ENCODE measurements around the gene SPART.

Gene SPART

DNA sequence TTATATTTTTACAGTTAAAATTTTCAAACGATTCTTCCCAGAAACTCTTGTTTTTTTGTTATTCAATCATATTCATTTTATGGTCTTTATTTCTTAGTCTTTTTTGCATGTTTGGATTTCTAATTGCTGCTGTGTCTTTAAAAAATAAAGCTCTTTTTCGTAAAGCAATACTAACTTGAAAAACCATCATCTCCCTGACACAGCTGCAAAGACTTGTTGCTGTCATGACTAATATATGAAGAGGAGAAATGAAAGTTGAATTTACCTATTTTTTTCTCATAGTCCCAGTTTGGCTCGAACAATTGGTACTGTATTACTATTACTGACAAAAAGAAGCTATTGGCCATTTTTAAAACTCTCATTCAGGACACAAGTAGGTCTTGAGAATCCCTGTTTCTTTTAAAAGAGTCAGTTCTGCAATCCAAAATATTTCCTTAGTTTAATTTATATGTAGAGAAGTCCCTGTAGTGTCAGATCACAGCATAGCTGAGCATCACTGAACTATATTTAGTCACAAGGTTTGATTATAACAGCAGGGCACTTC lies 12.1 kb upstream of the SPART start:
- Histone ChIP-seq H3K9me2 (replicated peaks; ENCODE audit: low read depth, low read length) (no peaks in the 10 kb centered on the region), H3K4me3 (ENCODE audit: low read length, poor library complexity, severe bottlenecking) (no peak overlapping the region), H3K4me1 (ENCODE audit: insufficient read depth, low read length, poor library complexity, severe bottlenecking) (no peaks in the 10 kb centered on the region), H3K9me3 (ENCODE audit: insufficient read depth, low read depth, low read length) (no peaks in the 10 kb centered on the region), H3K36me3 (ENCODE audit: insufficient read depth, low read length) (no peaks in the 10 kb centered on the region), H3K27me3 (ENCODE audit: insufficient read depth, low read length, poor library complexity, severe bottlenecking) (no peaks in the 10 kb centered on the region), H3K79me2 (ENCODE audit: insufficient read depth, low read length) (no peaks in the 10 kb centered on the region), H3K9ac (ENCODE audit: low read depth, low read length, poor library complexity, severe bottlenecking) (no peak overlapping the region), H4K20me1 (ENCODE audit: insufficient read depth, low read length, poor library complexity, severe bottlenecking) (no peaks in the 10 kb centered on the region), H3K4me2 (ENCODE audit: low read depth, low read length, poor library complexity, severe bottlenecking) (no peak overlapping the region), H3F3A (ENCODE audit: low read depth) (no peaks in the 10 kb centered on the region), H2AFZ (ENCODE audit: low read length) (no peak overlapping the region)
- TF ChIP-seq, protein P1, sequence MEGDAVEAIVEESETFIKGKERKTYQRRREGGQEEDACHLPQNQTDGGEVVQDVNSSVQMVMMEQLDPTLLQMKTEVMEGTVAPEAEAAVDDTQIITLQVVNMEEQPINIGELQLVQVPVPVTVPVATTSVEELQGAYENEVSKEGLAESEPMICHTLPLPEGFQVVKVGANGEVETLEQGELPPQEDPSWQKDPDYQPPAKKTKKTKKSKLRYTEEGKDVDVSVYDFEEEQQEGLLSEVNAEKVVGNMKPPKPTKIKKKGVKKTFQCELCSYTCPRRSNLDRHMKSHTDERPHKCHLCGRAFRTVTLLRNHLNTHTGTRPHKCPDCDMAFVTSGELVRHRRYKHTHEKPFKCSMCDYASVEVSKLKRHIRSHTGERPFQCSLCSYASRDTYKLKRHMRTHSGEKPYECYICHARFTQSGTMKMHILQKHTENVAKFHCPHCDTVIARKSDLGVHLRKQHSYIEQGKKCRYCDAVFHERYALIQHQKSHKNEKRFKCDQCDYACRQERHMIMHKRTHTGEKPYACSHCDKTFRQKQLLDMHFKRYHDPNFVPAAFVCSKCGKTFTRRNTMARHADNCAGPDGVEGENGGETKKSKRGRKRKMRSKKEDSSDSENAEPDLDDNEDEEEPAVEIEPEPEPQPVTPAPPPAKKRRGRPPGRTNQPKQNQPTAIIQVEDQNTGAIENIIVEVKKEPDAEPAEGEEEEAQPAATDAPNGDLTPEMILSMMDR (conservative IDR thresholded peaks at IDR 0.05; ENCODE audit: low read length): no peak
- TF ChIP-seq EZH2phosphoT487 (IDR thresholded peaks at IDR 0.05; ENCODE audit: borderline replicate concordance): no peak

DNA sequence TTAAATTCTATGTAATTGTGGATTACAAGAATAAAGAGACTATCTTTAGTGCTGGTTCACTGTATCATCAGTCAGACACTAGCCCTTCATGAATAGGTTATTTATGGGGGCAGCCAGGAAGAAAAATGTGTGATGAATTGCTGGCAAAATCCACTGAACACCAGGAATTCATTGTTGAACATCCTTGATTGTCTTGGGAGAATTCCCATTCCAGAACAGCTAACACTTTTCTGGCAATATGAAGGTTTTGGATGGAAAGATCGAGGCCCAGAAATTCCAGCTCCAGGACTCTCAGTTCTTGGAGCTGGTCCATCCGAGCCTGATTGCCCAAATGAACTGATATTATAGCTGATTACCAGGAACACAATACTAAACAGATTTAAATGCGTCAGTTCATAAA lies 11.5 kb upstream of the SPART start:
- no peaks in the 10 kb centered on the region for H4K20me1 ChIP-seq (ENCODE audit: insufficient read depth, low read length, poor library complexity, severe bottlenecking)
- TF ChIP-seq, protein P1 (conservative IDR thresholded peaks at IDR 0.05; ENCODE audit: low read length): no peak
- no peak for TF ChIP-seq EZH2phosphoT487 (IDR thresholded peaks at IDR 0.05; ENCODE audit: borderline replicate concordance)
- no peaks in the 10 kb centered on the region for H3K27me3 ChIP-seq (ENCODE audit: insufficient read depth, low read length, poor library complexity, severe bottlenecking)
- no peak overlapping the region for H3K4me2 ChIP-seq (ENCODE audit: low read depth, low read length, poor library complexity, severe bottlenecking)
- H3K9ac ChIP-seq (ENCODE audit: low read depth, low read length, poor library complexity, severe bottlenecking): no peak overlapping the region
- no peak overlapping the region for H2AFZ ChIP-seq (ENCODE audit: low read length)
- no peaks in the 10 kb centered on the region for H3K9me3 ChIP-seq (ENCODE audit: insufficient read depth, low read depth, low read length)
- no peaks in the 10 kb centered on the region for H3K9me2 ChIP-seq (replicated peaks; ENCODE audit: low read depth, low read length)
- no peaks in the 10 kb centered on the region for H3F3A ChIP-seq (ENCODE audit: low read depth)
- no peaks in the 10 kb centered on the region for H3K36me3 ChIP-seq (ENCODE audit: insufficient read depth, low read length)
- no peaks in the 10 kb centered on the region for H3K4me1 ChIP-seq (ENCODE audit: insufficient read depth, low read length, poor library complexity, severe bottlenecking)
- H3K79me2 ChIP-seq (ENCODE audit: insufficient read depth, low read length): no peaks in the 10 kb centered on the region
- H3K4me3 ChIP-seq (ENCODE audit: low read length, poor library complexity, severe bottlenecking): no peak overlapping the region

DNA sequence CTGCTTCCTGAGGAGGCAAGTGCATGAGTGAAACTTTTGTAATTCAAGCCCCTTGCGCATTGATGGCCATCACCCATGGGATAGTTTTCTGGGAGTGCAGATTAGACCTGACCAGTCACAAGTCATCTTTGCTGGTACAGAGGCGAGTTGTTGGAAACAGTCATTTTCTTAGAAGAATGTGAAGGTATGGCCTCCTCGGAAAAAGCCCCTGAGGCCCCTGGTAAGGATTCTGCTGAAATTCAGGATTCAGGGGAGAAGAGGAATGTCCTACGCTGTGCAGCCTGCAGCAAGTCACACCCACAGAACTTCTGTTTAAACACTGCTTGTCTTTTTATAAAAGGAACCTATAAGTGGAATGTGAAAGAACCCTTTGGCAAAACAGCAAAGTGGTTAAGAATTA lies 11.0 kb upstream of the SPART start:
- H3K27me3 ChIP-seq (ENCODE audit: insufficient read depth, low read length, poor library complexity, severe bottlenecking): no peaks in the 10 kb centered on the region
- H3K36me3 ChIP-seq (ENCODE audit: insufficient read depth, low read length): no peaks in the 10 kb centered on the region
- TF ChIP-seq, protein P1 (conservative IDR thresholded peaks at IDR 0.05; ENCODE audit: low read length): no peak
- no peak for TF ChIP-seq EZH2phosphoT487 (IDR thresholded peaks at IDR 0.05; ENCODE audit: borderline replicate concordance)
- no peaks in the 10 kb centered on the region for H3K79me2 ChIP-seq (ENCODE audit: insufficient read depth, low read length)
- H4K20me1 ChIP-seq (ENCODE audit: insufficient read depth, low read length, poor library complexity, severe bottlenecking): no peaks in the 10 kb centered on the region
- no peak overlapping the region for H3K9ac ChIP-seq (ENCODE audit: low read depth, low read length, poor library complexity, severe bottlenecking)
- H3K4me1 ChIP-seq (ENCODE audit: insufficient read depth, low read length, poor library complexity, severe bottlenecking): no peaks in the 10 kb centered on the region
- H3K4me3 ChIP-seq (ENCODE audit: low read length, poor library complexity, severe bottlenecking): no peak overlapping the region
- H3K9me2 ChIP-seq (replicated peaks; ENCODE audit: low read depth, low read length): no peaks in the 10 kb centered on the region
- H3K4me2 ChIP-seq (ENCODE audit: low read depth, low read length, poor library complexity, severe bottlenecking): no peak overlapping the region
- no peaks in the 10 kb centered on the region for H3K9me3 ChIP-seq (ENCODE audit: insufficient read depth, low read depth, low read length)
- H3F3A ChIP-seq (ENCODE audit: low read depth): no peaks in the 10 kb centered on the region
- H2AFZ ChIP-seq (ENCODE audit: low read length): no peak overlapping the region
